Fibroblast of villous mesenchyme (primary cell): ENCODE data around the gene NUDCD3. TPM values are rescaled to one million over a fixed set of nuclear protein-coding genes. Genes with fewer than 3 reads are reported as not detected.

Experiments
- DNase-seq: peaks from one replicate; pipeline ENCODE4 v3.0.0-alpha.2; 2010; ENCODE audit warnings: low read depth
- H3K4me3 ChIP-seq: 2 replicates; pipeline ENCODE4 v1.5.1; 2011; ENCODE audit warnings: low read depth, mild to moderate bottlenecking, low read length
- total RNA-seq: library from RNA; depleted of rRNA; stranded (reverse); fragments of >200 nt; gene quantifications from 2 replicates; pipeline ENCODE4 v1.2.3, GENCODE V29; 2012
- TF ChIP-seq, protein P1 (sequence below): IDR thresholded peaks from 2 replicates; pipeline ENCODE4 v1.5.1; 2012; ENCODE audit warnings: low read depth, mild to moderate bottlenecking, low read length; ENCODE audit not compliant: insufficient read depth

Gene NUDCD3
- total RNA-seq, 1 donor, result 62.2 TPM

DNA sequence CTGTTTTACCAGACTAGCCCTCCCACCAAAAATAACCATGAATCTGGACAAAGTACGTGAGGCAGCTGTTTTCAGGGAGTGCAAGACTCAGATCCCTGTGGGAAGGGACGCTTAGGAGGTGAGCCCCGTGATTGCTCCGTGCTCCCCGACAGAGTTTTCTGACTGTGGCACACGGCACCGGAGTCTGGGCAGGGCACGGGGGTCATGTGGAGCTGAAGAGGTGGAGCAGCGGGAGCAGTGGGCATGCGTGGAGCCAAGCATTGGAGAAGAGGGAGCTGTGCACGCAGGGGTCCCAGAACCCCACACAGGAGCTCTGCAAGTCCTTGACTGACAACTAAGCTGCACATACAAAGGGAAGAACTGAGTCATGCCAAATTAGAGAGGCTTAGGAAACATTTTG lies 154.0 kb downstream of the NUDCD3 start:
- no peak for DNase-seq
- TF ChIP-seq, protein P1, sequence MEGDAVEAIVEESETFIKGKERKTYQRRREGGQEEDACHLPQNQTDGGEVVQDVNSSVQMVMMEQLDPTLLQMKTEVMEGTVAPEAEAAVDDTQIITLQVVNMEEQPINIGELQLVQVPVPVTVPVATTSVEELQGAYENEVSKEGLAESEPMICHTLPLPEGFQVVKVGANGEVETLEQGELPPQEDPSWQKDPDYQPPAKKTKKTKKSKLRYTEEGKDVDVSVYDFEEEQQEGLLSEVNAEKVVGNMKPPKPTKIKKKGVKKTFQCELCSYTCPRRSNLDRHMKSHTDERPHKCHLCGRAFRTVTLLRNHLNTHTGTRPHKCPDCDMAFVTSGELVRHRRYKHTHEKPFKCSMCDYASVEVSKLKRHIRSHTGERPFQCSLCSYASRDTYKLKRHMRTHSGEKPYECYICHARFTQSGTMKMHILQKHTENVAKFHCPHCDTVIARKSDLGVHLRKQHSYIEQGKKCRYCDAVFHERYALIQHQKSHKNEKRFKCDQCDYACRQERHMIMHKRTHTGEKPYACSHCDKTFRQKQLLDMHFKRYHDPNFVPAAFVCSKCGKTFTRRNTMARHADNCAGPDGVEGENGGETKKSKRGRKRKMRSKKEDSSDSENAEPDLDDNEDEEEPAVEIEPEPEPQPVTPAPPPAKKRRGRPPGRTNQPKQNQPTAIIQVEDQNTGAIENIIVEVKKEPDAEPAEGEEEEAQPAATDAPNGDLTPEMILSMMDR, result no peak
- no peak overlapping the region for H3K4me3 ChIP-seq

DNA sequence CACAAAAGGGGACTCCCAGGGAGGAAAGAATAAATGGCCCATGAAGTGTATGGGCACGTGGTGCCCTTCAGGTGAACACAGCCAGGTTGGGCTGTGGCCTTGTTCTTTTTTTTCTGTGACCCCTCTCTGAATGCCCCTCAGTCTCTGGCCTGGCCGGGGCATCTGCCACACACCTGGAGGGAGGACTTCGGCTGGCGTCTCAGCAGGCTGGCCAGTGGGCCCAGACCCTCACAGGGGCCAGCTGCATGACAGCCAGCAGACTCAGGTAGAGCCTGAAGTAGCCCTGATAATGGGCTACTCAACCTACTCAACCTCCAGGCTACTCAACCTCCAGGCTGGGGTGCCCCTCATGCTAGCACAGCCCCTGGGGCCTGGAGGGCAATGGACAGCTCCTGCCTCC lies 155.3 kb downstream of the NUDCD3 start:
- no peak for DNase-seq
- no peak overlapping the region for H3K4me3 ChIP-seq
- TF ChIP-seq, protein P1, result no peak

DNA sequence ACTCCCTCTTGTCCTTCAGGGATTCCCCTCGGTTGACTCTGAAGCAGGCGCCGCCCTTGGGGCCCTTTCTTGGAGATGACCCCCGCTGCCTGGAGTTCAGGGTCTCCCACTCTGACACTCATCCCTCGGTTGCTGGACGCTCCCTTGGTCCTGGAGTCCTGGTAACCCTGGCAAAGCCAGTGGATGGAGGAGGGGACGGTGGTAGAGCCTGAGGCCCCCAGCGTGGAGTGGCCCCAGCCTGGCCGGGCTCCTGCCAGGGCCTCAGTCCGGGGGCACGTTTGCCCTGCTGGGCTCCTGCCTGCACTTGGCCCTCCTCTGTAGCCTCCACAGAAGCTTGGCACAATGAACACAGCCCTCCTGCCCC lies 155.7 kb downstream of the NUDCD3 start:
- DNase-seq, result no peak
- no peak overlapping the region for H3K4me3 ChIP-seq
- TF ChIP-seq, protein P1, result no peak

DNA sequence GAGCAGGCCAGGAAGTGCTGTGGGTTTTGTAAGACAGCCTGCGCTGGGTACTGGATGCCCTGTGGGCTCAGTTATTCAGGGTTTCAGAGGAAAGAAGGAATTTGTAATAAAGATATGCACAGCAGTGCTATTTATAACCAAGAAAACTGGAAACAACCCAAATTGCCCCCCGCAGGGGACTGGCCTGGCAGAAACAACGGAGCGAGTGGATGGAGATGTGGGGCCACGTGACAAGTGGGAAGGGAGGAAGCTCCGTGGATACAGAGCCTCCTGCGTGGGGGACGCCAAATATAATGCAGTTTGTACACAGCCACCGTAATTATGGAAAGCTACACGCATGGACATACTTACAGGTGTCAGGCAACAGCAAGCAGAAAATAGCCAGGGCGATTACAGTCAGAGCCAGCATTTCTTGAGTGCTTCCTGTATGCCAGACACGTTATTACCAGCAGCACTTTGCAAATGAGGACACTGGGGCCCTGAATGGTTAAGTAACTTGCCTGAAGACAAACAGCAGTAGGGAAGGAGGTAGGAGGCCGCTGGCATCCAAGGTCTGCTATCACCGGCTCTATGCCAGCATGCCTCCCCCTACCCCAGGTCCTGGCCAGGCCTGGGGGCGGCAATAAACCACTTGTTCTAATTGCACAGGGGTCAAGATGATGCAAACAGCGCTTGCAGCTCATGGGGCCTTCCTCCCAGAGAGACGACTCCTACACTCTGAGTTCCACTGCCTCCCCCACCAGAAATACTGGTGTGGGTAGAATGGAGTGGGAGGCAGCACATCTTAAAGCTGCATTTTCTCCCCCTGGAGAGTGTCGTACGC lies 156.3 kb downstream of the NUDCD3 start:
- H3K4me3 ChIP-seq, result no peak overlapping the region
- TF ChIP-seq, protein P1, result no peak
- peak; percentile 10 for DNase-seq

DNA sequence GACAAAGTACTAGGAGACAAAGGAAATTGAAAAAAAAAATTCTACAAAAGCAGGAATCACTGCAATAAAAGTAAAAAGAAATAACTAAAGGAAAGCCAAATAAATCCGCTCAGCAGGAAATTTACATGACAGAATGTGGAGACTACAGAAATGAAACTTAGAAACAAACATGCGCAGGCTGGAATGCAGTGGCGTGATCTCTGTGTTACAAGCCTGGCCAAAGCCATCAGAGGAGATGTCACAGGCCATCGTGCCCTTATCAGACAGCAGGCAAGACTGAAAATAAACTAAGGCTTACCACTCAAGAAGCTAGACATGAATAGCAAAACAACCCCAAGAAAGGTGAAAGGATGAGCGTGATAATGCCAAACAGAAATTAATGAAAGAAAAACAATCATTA lies 158.8 kb downstream of the NUDCD3 start:
- DNase-seq, result no peak
- no peak overlapping the region for H3K4me3 ChIP-seq
- TF ChIP-seq, protein P1, result no peak

DNA sequence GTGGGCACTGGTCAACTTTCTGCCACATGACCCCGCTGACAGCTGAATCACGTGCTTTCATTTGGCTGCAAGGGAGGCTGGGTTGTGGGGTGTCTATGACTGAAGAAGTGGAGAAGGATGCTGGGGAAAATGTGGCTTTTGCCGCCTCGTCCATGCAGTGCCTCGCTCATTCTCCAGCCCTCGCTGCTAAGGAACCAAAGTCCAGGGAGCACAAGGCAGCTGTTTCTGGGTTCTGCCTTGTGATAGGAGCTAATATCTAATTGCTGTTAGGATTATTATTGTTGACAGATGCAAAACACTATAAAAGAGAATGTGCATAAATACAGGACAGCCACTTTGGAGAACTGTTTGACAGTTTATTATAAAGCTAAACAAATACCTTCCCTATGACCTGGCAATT lies 160.1 kb downstream of the NUDCD3 start:
- no peak overlapping the region for H3K4me3 ChIP-seq
- DNase-seq, result peak; percentile 13
- TF ChIP-seq, protein P1, result no peak

DNA sequence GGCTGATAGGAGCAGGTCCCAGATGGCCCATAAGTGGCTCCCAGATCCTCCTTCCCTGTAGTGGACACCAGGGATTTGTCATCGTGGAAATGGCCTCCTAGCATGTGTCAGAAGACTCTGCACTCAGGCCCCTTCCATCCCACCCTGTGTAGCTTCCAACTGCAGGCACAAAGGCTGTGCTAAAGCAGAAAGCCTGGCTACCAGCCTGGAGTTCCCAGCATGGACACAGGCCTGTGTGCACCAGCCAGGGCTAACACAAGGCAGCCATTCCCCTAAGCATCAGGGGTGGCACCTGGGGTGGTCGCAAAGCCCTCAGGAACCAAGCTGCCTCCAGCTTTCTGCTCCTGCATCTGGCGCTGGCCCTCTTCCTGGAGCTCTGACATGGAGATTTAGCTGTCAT lies 160.6 kb downstream of the NUDCD3 start:
- DNase-seq, result no peak
- no peak overlapping the region for H3K4me3 ChIP-seq
- TF ChIP-seq, protein P1, result no peak
